Smooth muscle cell (in vitro differentiated cells): ENCODE measurements around the gene PXDN. TPM values are rescaled to one million over a fixed set of nuclear protein-coding genes. Genes with fewer than 3 reads are reported as not detected.
A peak's percentile ranks its signal among the peaks of the same experiment; 100 is the strongest.

Source experiments
- DNase-seq: peaks from one replicate; lab custom pipeline; 2025; ENCODE audit not compliant: unreplicated experiment; lab: John Stamatoyannopoulos, UW
- H2AFZ ChIP-seq: fragments of 200-600 bp; sonication (generic); 2 replicates; pipeline ENCODE4 v1.6.0; 2016; ENCODE audit warnings: antibody characterized with exemption, low read depth, mild to moderate bottlenecking
- H3F3A ChIP-seq: fragments of 200-600 bp; sonication (generic); 2 replicates; pipeline ENCODE4 v1.6.0; 2017; ENCODE audit warnings: antibody characterized with exemption, low read depth
- H3K27ac ChIP-seq: fragments of 200-600 bp; sonication (generic); 2 replicates; pipeline ENCODE4 v1.5.1; 2016; ENCODE audit warnings: low read depth, mild to moderate bottlenecking
- H3K27me3 ChIP-seq: fragments of 200-600 bp; sonication (generic); 2 replicates; pipeline ENCODE4 v1.6.1; 2016; ENCODE audit warnings: low read depth, mild to moderate bottlenecking
- H3K36me3 ChIP-seq: fragments of 200-600 bp; sonication (generic); 2 replicates; pipeline ENCODE4 v1.5.1; 2016; ENCODE audit warnings: low read depth
- H3K4me1 ChIP-seq: fragments of 200-600 bp; sonication (generic); 2 replicates; pipeline ENCODE4 v1.5.1; 2016; ENCODE audit warnings: low read depth
- H3K4me2 ChIP-seq: fragments of 200-600 bp; sonication (generic); 2 replicates; pipeline ENCODE4 v1.6.0; 2016; ENCODE audit warnings: mild to moderate bottlenecking
- H3K4me3 ChIP-seq: fragments of 200-600 bp; sonication (generic); 2 replicates; pipeline ENCODE4 v1.5.1; 2016; ENCODE audit warnings: mild to moderate bottlenecking
- H3K79me2 ChIP-seq: fragments of 200-600 bp; sonication (generic); 2 replicates; pipeline ENCODE4 v1.6.0; 2016; ENCODE audit warnings: low read depth, mild to moderate bottlenecking
- H3K9ac ChIP-seq: fragments of 200-600 bp; sonication (generic); 2 replicates; pipeline ENCODE4 v1.6.0; 2016; ENCODE audit warnings: low read depth
- H3K9me3 ChIP-seq: fragments of 200-600 bp; sonication (generic); replicated peaks from 2 replicates; pipeline ENCODE4 v1.5.1; 2016; ENCODE audit warnings: low read depth
- H4K20me1 ChIP-seq: fragments of 200-600 bp; sonication (generic); 2 replicates; pipeline ENCODE4 v1.6.0; 2016; ENCODE audit warnings: low read depth
- WGBS: methylation state at CpG from one replicate; pipeline ENCODE4 v1.1.7; 2016; ENCODE audit warnings: low lambda C conversion rate; 5-methylcytosine and 5-hydroxymethylcytosine counted together
- polyA plus RNA-seq: library from polyadenylated mRNA; unstranded; fragments of >200 nt; fragmentation: Nextera tagmentation; extraction: Ambion mirVana; gene quantifications from 2 replicates; pipeline ENCODE4 v1.2.1, GENCODE V29; 2016
- total RNA-seq: library from RNA; depleted of rRNA; stranded (reverse); fragments of >200 nt; gene quantifications from 2 replicates; pipeline ENCODE4 v1.2.3, GENCODE V29; 2014
- TF ChIP-seq, protein P1 (sequence below): fragments of 200-600 bp; sonication (generic); IDR thresholded peaks from 2 replicates; pipeline ENCODE4 v1.5.1; 2017; ENCODE audit warnings: borderline replicate concordance, mild to moderate bottlenecking, antibody characterized with exemption; ENCODE audit not compliant: insufficient read depth, poor library complexity, severe bottlenecking

Gene PXDN
- total and polyA plus RNA-seq, 2 experiments from 2014 or later = 328 to 333 TPM

DNA sequence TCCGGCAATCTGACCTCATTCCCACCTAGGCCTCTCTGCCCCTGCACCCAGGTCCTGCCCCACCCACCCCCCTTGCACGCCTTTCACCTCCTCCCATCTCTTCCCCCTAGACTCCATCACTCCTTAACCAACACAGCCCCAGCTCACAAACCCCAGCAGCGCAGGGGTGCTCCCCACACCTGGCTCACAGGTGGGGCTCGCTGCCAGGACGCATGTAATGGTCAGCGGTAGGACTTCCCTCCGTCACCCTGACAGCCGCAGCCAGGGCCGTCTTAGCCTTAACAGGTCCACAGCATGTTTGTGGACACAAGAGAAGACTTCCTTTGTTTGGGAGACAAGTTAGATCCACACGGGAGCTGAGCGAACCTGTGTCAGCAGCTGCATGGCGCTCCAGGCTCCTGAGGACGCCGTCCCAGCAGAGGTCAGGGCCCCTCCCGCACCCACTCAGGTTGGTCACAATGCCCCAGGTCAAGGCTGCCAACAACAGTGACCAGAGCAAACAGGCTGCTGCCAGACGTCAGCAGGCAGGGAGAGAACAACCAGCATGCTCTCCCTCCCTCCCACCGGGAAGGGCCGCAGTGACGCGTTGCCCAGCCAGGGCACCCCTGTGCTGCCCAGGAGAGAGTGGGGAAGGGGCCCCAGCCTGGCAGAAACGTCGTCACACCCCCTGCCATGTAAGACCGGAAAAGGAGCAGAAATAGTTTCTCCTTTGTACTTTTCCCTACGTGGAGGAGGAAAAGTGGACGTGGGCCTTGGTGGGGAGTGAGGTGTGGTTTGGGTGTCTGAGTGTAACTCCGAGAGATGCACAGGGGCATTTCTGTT is 68.0 kb downstream of the PXDN start:
- H3K9ac ChIP-seq = no peak overlapping the region
- WGBS = 94% methylated on average over 25 of the region's 26 CpGs

DNA sequence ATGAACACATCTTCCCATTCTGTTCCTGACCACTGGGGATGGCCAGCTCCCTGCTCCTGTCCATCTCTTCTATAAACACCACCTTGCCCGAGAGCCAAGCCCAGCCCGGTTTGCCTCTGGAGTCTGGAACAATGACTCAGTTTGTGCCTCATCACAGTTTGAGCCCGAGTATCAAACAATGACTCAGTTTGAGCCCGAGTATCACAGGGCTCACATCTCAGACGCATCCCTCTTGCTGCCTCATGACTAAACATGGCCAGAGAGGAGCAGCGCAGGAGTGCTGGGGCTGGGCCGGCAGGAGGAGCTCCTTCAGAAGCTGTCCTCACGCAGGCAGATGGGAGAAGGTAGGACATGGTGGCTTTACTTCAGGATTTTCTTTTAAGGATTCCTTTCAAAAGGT is 68.7 kb downstream of the PXDN start:
- peaks cover 12% of the 10 kb centered on the region for H3K79me2 ChIP-seq
- H3K9ac ChIP-seq = no peak overlapping the region
- peaks cover 51% of the 10 kb centered on the region for H4K20me1 ChIP-seq
- H2AFZ ChIP-seq = no peak overlapping the region
- H3K36me3 ChIP-seq = peaks cover 34% of the 10 kb centered on the region
- H3K9me3 ChIP-seq = no peaks in the 10 kb centered on the region
- 36% methylated on average over 8 of the region's 8 CpGs for whole genome bisulfite sequencing
- no peaks in the 10 kb centered on the region for H3K4me1 ChIP-seq
- H3K4me3 ChIP-seq = no peak overlapping the region
- H3F3A ChIP-seq = peaks cover 7% of the 10 kb centered on the region
- no peak overlapping the region for H3K4me2 ChIP-seq
- DNase-seq = no peak
- H3K27me3 ChIP-seq = no peaks in the 10 kb centered on the region
- peak overlapping the region; percentile 49 for H3K27ac ChIP-seq
- TF ChIP-seq, protein P1, sequence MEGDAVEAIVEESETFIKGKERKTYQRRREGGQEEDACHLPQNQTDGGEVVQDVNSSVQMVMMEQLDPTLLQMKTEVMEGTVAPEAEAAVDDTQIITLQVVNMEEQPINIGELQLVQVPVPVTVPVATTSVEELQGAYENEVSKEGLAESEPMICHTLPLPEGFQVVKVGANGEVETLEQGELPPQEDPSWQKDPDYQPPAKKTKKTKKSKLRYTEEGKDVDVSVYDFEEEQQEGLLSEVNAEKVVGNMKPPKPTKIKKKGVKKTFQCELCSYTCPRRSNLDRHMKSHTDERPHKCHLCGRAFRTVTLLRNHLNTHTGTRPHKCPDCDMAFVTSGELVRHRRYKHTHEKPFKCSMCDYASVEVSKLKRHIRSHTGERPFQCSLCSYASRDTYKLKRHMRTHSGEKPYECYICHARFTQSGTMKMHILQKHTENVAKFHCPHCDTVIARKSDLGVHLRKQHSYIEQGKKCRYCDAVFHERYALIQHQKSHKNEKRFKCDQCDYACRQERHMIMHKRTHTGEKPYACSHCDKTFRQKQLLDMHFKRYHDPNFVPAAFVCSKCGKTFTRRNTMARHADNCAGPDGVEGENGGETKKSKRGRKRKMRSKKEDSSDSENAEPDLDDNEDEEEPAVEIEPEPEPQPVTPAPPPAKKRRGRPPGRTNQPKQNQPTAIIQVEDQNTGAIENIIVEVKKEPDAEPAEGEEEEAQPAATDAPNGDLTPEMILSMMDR = peak; percentile 42

More for the DNA sequence above, 68.0 kb downstream of the PXDN start:
- H3K9me3 ChIP-seq = no peaks in the 10 kb centered on the region
- H3K36me3 ChIP-seq = peaks cover 27% of the 10 kb centered on the region
- no peak overlapping the region for H2AFZ ChIP-seq
- H3K79me2 ChIP-seq = peaks cover 6% of the 10 kb centered on the region
- TF ChIP-seq, protein P1 = no peak
- H4K20me1 ChIP-seq = peaks cover 47% of the 10 kb centered on the region
- no peak overlapping the region for H3K27ac ChIP-seq
- H3K4me1 ChIP-seq = no peaks in the 10 kb centered on the region
- no peak for DNase-seq
- H3F3A ChIP-seq = peaks cover 7% of the 10 kb centered on the region
- H3K27me3 ChIP-seq = no peaks in the 10 kb centered on the region
- no peak overlapping the region for H3K4me3 ChIP-seq
- no peak overlapping the region for H3K4me2 ChIP-seq

DNA sequence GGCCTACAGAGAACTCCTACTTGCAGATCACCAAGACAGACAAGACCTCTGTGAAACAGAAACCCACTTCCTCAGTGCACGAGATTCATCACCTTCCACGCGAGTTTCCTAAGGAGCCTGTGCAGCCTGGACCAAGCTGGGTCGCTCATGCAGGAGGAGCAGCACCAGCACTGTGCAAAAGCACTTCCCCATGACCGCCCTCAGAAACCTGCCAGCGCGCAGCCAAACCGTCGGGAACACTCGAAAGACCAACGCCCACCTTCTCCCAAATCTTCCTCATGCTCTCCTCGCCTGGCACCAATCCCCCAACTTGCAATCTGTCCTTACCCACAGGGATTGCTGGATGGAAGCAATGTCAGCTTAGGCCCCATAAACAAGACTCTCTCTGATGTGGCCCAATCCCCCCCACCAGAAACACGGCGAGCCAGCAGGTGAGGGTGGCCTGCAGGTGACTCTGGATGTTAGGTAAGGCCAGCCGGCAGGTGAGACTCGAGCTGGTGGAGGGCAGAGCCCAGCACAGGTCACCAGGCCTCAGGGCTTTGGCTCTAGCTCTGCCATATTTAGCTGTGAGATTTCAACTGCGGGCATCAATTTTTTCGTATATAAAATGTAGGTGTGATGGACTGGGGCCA is 69.4 kb downstream of the PXDN start:
- Histone ChIP-seq H3K9me3 (no peaks in the 10 kb centered on the region), H3K4me3 (no peak overlapping the region), H3K36me3 (peaks cover 35% of the 10 kb centered on the region), H3K27me3 (no peaks in the 10 kb centered on the region), H3K79me2 (peaks cover 20% of the 10 kb centered on the region), H3K27ac (peak overlapping the region; percentile 49), H3F3A (peaks cover 7% of the 10 kb centered on the region), H4K20me1 (peaks cover 57% of the 10 kb centered on the region), H3K4me1 (no peaks in the 10 kb centered on the region), H3K4me2 (no peak overlapping the region), H3K9ac (no peak overlapping the region), H2AFZ (no peak overlapping the region)
- TF ChIP-seq, protein P1 = no peak
- no peak for DNase-seq
- WGBS = 98% methylated on average over 18 of the region's 18 CpGs
